Transverse colon (tissue), 4 donors: ENCODE results near the gene CCDC74A.

Experiments
- CTCF ChIP-seq, 5 experiments: fragments of 200-600 bp in 3 of 5; fragments of 450-650 bp in 2 of 5; sonication (generic) in 3 of 5; IDR thresholded peaks; 1 replicate in 2 of 5; 2 replicates in 3 of 5; pipeline ENCODE4 v1.5.1; 2016 to 2017; ENCODE audit warnings: antibody characterized with exemption in 5 of 5, inconsistent platforms in 3 of 5, mild to moderate bottlenecking in 2 of 5, moderate library complexity in 1 of 5
- POLR2AphosphoS5 ChIP-seq, 3 donors: sonication (generic); formaldehyde crosslinking; IDR thresholded peaks; one replicate each; pipeline ENCODE4 v1.6.1; 2016; ENCODE audit warnings: antibody characterized with exemption in 3 of 3

- TF ChIP-seq CTCF (IDR thresholded peaks at IDR 0.05) (no peak), POLR2AphosphoS5 (IDR thresholded peaks at IDR 0.05) (no peak)
Measured at GRCh38 chr2:131493199-131493968, 34.3 kb upstream of the CCDC74A start.
